ENCODE results near the gene ATG14.
"Not testable (repeated sequence)": the region's sequence is repeated elsewhere in the genome, so short reads cannot be mapped to it uniquely, and the experiment has no call there.

The ATG14 gene

GRCh38 chr14:55386037-55386808 is 25.4 kb downstream of the ATG14 start:
- no peak for DNase-seq (ENCODE audit: low spot score)

DNA sequence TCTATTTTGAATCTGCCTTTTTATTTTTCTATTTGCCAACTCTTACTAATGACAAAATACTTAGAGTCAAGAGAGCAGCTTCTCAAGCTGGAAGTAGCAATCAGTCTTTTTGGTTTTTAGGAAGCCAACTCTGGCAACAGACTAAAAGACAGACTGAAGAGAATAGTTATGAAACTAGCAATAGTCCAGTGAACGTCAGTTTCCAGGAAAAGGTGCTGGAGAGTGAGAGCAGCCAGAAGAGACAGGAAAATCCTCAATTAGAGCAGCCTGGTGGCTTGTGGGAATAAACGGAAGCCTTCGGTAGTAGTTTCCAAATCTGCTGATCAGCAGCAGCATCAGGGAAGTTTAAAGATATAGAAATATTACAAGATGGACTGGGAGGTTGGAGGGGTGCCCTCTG is 27.1 kb downstream of the ATG14 start:
- no peak for DNase-seq (ENCODE audit: low spot score)

DNA sequence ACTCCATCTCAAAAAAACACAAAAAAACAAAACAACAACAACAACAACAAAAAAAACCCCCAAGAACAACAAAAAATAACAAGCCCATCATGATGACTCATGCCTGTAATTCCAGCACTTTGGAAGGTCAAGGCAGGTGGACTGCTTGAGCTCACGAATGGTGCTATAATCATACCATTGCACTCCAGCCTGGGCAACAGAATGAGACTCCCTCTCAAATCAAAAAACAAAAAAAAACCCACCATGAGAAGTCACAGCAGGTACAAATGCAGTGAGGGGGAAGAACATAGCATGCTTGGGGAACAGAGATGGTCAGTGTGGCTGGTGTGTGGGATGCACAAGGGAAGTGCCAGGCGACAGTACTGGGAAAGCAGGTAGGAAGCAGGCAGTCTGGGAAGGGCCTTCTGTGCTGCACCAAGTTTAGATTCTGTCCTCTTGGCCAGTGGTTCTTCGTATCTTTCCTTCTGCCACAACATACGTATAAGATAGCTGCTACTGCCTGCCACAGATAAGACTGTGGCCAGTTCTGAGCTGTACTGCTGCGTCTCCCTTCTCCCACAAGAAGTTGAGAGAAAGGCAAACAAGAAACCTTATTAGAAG is 28.0 kb downstream of the ATG14 start:
- DNase-seq (ENCODE audit: low spot score): no peak

GRCh38 chr14:55383056-55383466 is 28.6 kb downstream of the ATG14 start:
- DNase-seq (ENCODE audit: low spot score): not testable (repeated sequence)

DNA sequence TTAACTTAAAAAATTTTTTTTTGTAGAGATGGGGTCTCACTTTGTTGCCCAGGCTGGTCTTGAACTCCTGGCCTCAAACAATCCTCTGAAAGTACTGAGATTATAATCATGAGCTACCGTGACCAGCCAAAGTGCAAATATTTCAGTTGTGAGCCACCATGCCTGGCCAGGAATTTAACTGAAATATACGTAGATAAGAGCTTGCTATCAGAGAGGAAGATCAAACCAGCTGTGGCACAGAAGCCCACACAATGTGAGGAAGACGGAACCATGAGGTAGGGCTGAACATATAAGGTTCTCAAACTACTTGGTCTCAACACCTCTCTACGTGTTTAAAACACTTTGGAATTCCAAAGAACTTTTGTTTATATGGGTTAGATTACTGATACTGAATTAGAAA is 29.1 kb downstream of the ATG14 start:
- DNase-seq (ENCODE audit: low spot score): no peak

GRCh38 chr14:55381561-55381960 is 30.1 kb downstream of the ATG14 start:
- no peak for DNase-seq (ENCODE audit: low spot score)

- DNase-seq (ENCODE audit: low spot score): no peak
Measured at GRCh38 chr14:55381040-55381439, 30.6 kb downstream of the ATG14 start.

GRCh38 chr14:55377236-55377635 is 34.4 kb downstream of the ATG14 start:
- no peak for DNase-seq (ENCODE audit: low spot score)

DNA sequence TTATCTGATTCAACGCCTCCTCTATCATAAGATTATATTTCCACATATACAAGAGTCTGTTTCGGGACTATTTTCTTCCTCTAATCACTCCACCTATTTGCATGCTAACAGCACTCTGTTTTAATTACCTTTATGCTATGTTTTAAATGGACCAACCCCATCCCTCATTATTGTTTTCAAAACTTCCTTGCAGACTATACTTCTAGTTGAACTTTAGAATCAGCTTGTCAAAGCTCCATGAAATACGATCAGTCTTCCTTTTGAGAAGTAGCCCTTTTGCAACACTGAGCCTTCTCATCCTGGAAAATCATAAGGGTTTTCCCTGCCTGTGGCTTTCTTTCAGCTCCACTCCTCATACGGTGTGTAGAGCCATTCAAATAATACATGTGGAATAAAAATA is 36.9 kb downstream of the ATG14 start:
- DNase-seq (ENCODE audit: low spot score): no peak

DNA sequence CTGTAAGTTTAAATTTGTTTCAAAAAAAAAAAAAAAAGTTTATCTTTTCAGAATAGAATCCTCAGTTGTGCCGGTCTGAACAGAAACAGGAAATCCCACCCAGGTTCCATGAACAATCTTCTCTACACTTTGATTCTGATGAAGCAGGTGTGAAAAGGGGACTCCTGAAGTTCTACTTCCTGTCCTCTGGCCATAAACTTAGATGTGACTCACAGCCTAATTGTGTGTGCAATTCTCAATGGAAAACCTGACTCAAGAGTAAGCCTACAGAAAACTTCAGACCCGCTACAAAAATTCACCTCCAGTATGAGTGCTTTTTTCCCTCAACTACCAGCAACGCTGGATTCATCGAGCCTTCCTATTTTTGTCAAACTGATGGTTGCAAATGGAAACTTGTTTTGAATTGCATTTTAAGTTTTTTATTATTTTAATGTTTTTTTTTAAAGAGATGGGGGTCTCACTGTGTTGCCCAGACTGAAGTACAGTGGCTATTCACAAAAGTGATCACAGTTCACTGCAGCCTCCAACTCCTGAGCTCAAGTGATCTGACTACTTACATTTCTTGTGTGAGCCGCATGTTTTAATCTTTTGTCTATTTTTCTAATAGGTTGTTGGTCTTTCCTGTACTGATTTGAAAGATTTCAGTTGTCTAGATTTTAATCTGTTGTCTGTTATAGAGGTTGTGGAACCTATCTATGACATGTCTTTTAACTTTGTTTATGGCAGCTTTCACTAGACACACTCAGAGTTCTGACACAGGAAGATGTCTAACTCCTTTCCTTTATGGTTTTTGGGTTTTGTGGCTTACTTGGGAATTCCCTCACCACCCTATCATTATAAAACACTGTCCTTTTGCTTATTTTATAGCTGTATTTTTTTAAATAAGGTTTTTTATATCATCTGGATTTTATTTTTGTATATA is 37.6 kb downstream of the ATG14 start:
- DNase-seq (ENCODE audit: low spot score): no peak

- DNase-seq (ENCODE audit: low spot score): no peak
Measured at GRCh38 chr14:55372825-55373224, 38.8 kb downstream of the ATG14 start.

DNA sequence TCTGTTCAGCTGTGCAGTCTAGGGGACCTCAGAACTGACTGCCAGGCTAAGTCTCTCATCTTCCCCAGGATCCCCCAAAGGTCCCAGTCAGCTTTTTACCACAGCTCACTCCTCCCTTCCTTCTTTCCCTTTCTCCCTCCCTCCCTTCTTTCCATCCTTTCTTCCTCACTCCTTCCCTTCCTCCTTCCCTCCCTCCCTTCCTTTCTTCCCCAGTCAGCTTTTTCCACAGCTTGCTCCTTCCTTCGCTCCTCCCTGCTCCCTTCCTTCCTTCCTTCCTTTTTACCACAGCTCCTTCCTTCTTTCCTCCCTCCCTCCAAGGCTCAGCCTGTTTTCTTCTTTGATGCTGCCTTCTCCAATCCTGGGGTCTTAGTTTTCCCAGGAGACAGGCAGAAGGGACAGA is 39.2 kb downstream of the ATG14 start:
- DNase-seq (ENCODE audit: low spot score): no peak

GRCh38 chr14:55370883-55371455 is 40.7 kb downstream of the ATG14 start:
- DNase-seq (ENCODE audit: low spot score): no peak

GRCh38 chr14:55366271-55366670 is 45.4 kb downstream of the ATG14 start:
- no peak for DNase-seq (ENCODE audit: low spot score)

DNA sequence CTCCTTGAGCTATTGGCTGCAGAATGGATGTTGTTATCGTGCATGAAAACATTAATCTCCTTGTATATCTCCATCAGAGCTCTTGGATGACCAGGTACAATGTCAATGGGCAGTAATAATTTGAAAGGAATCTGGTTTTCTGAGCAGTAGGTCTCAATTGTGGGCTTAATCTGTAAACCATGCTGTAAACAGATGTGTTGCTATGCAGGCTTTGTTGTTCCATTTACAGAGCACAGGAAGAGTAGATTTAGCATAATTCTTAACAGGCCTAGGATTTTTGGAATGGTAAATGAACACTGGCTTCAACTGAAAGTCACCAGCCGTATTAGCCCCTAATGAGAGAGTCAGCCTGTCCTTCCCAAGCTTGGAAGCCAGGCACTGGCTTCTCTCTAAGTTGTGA is 50.4 kb downstream of the ATG14 start:
- DNase-seq (ENCODE audit: low spot score): no peak

GRCh38 chr14:55359307-55359706 is 52.3 kb downstream of the ATG14 start:
- no peak for DNase-seq (ENCODE audit: low spot score)

DNA sequence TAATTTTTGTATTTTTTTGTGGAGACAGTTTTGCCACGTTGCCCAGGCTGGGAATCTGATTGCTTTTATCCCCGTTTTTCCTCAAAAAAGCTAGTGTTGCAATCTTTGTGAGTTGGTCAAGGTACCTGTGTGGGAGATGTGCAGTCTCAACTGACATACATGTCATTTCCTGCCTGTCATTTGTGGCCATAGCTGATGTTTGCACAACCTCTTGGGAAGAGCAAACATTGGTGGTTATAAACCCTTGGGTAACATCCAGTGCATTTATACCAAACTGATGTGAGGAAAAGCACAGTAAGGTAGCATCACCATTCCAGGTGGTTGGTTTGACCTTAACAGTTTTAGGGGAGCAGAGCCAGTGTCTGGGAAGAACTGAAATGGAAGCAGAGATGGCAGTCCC is 54.7 kb downstream of the ATG14 start:
- DNase-seq (ENCODE audit: low spot score): no peak

GRCh38 chr14:55355922-55356321 is 55.7 kb downstream of the ATG14 start:
- no peak for DNase-seq (ENCODE audit: low spot score)

DNA sequence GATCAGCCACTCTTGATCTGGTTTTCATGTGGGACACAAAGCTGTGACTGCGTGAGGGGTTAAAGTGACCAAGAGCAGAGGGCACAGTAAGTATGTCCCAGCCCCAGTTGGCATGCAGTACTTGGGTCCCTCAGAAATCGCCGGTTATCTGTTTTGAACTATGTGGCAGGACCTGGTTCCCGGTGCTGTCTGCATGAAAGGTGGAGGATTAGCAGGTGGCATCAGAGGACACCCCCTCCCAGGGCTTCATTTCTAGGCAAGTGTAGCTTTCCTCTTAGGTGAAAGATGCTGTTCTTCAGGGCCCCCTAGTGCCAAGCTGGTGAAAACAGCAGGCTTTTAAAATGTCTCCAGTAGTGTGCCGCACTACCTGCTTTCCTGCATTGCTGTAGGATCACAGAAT is 57.1 kb downstream of the ATG14 start:
- DNase-seq (ENCODE audit: low spot score): no peak

DNA sequence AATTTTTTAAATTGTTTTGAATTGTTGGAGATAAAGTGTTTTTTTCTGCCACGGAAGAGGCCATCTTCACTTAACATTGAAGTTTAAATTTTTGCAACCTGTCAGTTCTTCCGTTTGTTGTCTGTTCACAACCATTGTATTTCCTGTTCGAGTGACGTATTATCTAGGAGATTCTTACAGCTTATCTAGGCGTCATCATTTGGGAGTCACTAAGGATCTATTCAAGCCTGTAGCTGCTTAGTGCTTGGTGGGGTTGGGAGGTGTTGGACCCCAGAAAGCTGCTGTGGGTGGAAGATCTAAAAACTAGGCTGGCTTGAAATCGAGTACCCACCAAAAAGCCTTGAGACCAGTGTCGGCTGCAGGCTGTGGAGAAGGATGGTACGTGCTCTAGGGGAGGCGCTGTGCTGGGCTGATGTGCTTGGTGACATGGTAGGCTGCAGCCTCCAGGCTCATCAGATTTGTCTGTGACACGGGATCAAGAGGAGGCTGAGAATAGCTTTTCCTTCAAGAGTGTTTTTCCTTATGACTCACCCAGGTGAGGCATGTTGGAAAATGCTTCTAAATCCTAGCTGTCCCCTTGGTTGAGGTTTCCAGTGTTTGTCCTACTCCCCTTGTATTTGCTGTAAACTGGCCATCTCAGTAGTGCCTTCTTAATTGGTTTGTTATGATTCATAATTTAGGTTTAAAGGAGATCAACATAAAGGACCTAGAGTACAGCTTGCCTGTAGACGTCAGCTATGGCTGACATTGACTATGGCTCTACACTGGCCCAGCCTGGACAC is 57.8 kb downstream of the ATG14 start:
- DNase-seq (ENCODE audit: low spot score): no peak

GRCh38 chr14:55352201-55352600 is 59.4 kb downstream of the ATG14 start:
- no peak for DNase-seq (ENCODE audit: low spot score)

GRCh38 chr14:55351111-55351510 is 60.5 kb downstream of the ATG14 start:
- no peak for DNase-seq (ENCODE audit: low spot score)

Data from left forelimb (tissue), 1 donor.